GM12875 (cell line): ENCODE data around the gene DUSP16.

ENCODE experiments used
- H3K4me3 ChIP-seq: one replicate; pipeline ENCODE4 v1.5.1; 2011; ENCODE audit warnings: low read depth, low read length, control low read depth
- CTCF ChIP-seq: IDR thresholded peaks from 2 replicates; pipeline ENCODE4 v1.5.1; 2011; ENCODE audit warnings: low read depth, mild to moderate bottlenecking, control low read depth, inconsistent platforms, low read length, moderate library complexity, borderline replicate concordance; ENCODE audit not compliant: insufficient read depth

DUSP16 gene

GRCh38 chr12:12518919-12519318 lies 43.7 kb downstream of the DUSP16 start:
- TF ChIP-seq CTCF = no peak
- H3K4me3 ChIP-seq = no peak overlapping the region

GRCh38 chr12:12518464-12518845 lies 44.2 kb downstream of the DUSP16 start:
- no peak for TF ChIP-seq CTCF
- no peak overlapping the region for H3K4me3 ChIP-seq

- no peak for TF ChIP-seq CTCF
- no peak overlapping the region for H3K4me3 ChIP-seq
Measured at GRCh38 chr12:12513416-12514006, 49.2 kb downstream of the DUSP16 start.

- no peak overlapping the region for H3K4me3 ChIP-seq
- TF ChIP-seq CTCF = no peak
Measured at GRCh38 chr12:12511895-12512711, 50.6 kb downstream of the DUSP16 start.

- no peak overlapping the region for H3K4me3 ChIP-seq
- no peak for TF ChIP-seq CTCF
Measured at GRCh38 chr12:12511021-12511783, 51.5 kb downstream of the DUSP16 start.

GRCh38 chr12:12510551-12510950 lies 52.1 kb downstream of the DUSP16 start:
- no peak for TF ChIP-seq CTCF
- no peak overlapping the region for H3K4me3 ChIP-seq

GRCh38 chr12:12510141-12510540 lies 52.5 kb downstream of the DUSP16 start:
- no peak overlapping the region for H3K4me3 ChIP-seq
- no peak for TF ChIP-seq CTCF
